NOMO-1 (cell line): ENCODE data around the gene LONP2.
"Not testable (repeated sequence)": the region's sequence is repeated elsewhere in the genome, so short reads cannot be mapped to it uniquely, and the experiment has no call there.

Experiments used
- DNase-seq, 2 experiments: peaks; one replicate each; lab custom pipeline; 2025; ENCODE audit not compliant: unreplicated experiment in 2 of 2; lab: John Stamatoyannopoulos, UW

Gene LONP2

DNA sequence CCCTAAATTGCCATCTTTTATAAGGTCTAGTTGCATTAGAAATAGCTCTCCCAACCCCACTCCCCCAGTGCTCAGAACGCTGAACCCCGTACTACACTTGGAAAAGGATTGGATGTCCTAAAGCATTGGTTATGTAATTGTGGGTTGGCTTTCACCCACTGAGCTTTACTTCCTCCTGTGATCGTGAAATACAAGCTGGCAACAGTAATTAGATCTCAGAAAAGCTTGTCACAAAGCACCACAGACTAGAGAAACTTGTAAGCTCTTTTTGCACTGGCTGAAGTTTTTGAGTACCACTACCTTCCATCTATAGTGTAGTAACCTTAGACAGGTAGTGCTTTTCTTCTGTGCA lies 86.7 kb downstream of the LONP2 start:
- DNase-seq, result peak in 1 of 2 experiments; percentile 75

DNA sequence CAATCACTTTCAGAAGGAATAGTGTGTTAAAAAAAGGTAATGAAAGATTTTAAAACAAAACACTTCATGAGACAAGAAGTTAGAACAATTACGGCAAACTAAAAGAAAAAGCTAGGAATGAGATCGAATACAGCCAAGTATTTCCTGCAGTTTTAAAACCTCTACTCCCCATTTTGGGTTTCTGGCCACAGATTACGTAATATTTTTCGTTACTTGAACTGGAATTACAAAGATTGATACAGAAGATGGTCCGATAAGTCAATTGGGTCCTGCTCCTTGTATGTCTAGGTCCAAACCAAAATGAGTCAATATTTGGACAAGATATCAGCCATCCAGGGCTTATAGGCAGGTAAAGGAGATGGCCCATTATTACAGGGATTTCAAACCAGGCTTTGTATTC lies 88.9 kb downstream of the LONP2 start:
- no peak for DNase-seq

DNA sequence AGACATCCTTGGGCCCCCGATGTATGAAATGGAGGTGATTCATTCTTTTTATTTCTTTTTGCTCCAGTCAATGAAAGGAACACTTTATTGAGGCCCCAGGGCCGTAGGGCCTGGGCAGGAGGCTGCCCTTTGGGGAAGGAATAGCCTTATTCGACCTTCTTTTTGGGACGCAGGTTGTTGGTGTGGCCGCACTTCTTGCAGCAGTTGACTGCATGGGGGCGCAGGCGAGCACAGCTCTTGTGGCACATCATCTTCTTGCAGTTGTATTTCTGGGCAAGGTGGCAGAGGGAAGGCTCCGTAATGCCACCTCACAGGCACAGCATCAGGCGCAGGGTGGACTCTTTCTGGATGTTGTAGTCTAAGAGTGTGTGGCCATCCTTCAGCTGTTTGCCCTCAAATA lies 90.2 kb downstream of the LONP2 start:
- DNase-seq, result no peak

DNA sequence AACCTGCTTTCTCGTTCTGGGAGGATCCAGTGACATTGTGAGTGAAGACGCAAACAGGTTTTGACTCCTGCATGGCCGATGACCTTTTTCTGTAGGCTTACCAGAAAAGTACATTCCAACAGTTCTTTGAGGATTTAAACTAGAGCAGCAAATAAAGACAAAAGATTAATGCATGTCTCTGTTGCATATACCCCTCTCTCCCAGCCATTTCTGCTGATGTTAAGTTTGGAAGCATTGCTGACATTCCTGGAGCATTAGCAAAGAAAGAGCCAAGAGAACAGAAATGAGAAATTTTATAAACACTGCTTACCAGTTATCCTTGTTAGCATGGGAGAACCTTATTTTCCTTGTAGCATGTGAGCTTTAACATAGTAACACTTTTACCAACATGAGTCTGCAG lies 91.9 kb downstream of the LONP2 start:
- DNase-seq, result no peak

DNA sequence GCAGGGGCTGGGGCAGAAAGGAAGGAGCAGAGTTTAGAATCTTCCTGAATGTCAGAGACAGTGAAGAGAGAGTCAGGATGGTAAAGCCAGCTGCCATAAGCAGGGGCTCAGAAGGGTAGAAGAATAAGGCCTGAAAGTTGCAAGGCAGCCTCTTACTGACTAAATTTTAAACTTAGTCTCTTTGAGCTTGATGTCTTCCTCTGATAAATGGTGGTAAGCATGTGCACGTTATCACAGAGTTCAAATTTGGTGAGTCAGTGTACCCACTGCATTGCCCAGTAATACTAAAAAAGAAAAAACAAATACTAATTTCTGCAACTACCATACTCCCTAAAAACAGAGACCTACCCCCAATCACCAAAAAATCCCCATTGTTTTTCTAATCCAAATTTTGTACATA lies 96.0 kb downstream of the LONP2 start:
- no peak for DNase-seq

DNA sequence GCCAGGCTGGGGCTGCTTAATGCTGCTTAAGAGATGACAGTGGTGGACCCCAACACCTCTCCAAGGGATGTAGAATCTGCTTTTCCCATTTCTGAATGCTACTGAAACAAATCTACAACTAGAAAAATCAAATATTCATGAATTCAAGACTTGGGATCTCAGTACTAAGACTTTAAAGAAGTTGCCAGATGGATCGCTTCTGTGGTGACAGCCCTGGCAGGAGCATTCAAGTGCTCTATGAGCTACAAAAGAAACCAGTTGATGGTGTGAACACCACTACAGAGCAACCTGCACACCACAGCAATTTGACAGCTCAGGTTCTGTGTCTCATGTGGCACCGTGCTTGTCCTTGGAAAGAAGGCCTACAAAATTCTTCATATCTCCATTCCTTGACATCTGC lies 98.5 kb downstream of the LONP2 start:
- DNase-seq, result no peak

DNA sequence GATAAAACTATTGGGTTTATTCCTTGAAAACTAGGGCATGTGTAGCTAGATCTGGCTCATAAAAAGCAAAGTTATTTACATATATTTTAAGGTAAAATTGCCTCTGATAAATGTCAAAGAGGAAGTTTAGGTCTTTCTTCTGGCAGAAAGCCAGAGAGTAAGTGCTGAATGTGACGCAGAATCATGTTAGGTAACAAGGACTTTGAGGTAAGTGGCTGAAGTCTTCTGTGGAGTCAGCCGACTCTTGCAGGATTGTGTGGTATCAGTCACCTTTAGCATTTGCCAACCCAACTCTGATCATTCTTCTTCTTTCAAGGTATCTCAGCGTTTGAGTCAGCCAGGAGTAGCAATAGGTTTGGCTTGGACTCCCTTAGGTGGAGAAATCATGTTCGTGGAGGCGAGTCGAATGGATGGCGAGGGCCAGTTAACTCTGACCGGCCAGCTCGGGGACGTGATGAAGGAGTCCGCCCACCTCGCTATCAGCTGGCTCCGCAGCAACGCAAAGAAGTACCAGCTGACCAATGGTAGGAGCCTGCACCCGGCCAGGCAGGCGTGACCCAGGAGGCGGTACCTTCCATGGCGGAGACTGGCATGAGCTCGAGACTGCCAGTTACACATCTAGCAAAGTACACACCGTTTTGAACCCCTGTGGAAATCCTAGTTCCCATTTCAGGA lies 103.2 kb downstream of the LONP2 start:
- peak; percentile 9 to 63 for DNase-seq

DNA sequence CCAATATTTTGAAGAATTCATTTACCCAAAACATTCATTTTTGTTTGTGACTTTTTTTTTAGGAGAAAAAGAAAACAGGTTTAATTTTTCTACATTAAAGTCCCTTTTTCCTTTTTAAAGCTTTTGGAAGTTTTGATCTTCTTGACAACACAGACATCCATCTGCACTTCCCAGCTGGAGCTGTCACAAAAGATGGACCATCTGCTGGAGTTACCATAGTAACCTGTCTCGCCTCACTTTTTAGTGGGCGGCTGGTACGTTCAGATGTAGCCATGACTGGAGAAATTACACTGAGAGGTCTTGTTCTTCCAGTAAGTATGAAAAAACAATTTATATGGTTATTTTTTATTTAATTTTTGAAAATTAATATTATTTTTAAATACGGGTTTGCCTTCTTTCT lies 103.9 kb downstream of the LONP2 start:
- no peak for DNase-seq

DNA sequence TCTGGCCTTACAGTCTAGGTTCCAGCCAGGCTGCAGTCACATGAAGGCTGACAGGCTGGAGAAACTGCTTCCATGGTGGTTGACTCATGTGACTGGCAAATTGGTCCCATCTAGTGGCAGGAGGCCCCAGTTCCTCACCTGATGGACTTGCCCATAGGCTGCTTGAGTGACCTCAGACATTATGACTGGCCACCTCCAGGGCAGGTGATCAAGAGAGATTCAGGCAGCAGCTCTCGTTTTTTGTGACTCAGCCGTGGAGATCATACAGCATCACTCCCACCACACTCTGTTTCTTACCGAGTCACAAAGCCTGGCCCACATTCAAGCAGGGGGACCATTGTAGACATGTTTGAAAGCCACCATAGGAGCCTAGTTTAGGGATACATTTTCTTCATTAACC lies 106.6 kb downstream of the LONP2 start:
- DNase-seq, result no peak

DNA sequence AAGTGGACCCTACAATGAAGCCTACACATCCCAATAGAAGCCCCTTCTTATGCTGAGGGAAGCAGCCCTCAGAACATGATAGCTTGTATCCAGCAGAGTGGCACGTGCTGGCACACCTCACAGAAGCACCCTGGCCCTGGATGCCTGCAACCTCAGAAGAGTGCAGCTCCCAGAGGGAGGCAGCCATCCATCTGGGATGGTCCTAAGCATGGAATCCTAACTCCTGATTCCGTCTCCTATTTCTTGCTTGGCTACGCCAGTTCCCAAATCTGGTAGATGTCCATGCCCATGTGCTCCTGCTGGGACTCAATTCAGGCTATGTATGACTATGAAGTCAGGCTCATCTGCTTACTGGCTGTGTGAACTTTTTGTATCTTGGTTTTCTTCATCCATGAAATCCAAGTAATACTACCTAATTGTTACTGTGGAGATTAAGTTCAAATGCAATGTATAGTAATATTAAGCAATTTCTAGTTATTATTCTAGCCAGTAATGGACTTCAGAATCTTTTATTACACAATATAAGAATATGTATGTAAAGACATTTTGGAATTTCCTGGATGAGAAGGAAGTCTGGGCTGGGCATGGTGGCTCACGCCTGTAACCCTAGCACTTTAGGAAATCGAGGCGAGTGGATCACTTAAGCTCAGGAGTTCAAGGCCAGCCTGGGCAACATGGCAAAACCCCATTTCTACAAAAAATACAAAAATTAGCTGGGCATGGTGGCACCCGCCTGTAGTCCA lies 108.7 kb downstream of the LONP2 start:
- DNase-seq, result no peak

DNA sequence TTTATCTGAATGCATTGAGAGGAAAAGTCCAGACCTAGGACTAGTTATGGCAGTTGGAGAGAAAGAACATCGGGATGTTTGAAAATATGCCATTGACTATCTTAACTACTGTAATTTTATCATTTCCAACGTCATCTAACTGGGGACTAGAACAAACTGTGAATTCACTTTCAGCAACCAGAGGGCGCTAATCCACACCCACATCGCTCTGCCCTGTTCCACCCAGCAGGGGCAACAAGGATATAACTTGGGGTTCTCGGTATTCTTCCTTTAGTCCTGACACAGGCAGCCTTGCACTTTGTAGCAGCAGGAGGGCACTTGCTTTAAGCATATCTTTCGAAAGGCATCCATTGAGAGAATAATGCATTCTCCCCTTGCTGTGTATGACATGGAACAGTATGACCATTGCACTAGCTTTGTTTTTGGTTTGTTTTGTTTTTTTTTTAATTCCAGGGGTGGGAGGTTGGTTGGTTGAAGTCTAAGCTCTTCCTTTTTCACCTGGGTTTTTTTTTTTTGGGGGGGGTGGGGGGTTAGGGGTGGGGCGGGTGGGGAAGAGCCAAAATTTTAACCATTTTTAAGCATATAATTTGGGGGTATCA lies 109.6 kb downstream of the LONP2 start:
- peak; percentile 70 to 71 for DNase-seq

DNA sequence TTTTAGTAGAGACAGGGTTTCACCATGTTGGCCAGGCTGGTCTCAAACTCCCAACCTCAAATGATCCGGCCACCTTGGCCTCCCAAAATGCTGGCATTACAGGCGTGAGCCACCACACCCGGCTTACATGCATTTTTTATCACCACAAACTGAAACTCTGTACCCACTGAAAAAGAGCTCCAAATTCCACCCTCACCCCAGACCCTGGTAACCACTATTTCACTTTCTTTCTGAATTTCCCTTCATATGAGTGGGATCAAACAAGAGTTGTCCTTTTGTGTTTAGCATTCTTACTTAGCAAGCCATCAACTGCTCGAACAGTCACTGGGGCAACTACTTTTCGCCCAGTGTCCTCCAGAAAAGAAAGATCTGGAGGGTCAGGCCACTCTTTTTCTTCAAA lies 110.3 kb downstream of the LONP2 start:
- DNase-seq, result not testable (repeated sequence)

DNA sequence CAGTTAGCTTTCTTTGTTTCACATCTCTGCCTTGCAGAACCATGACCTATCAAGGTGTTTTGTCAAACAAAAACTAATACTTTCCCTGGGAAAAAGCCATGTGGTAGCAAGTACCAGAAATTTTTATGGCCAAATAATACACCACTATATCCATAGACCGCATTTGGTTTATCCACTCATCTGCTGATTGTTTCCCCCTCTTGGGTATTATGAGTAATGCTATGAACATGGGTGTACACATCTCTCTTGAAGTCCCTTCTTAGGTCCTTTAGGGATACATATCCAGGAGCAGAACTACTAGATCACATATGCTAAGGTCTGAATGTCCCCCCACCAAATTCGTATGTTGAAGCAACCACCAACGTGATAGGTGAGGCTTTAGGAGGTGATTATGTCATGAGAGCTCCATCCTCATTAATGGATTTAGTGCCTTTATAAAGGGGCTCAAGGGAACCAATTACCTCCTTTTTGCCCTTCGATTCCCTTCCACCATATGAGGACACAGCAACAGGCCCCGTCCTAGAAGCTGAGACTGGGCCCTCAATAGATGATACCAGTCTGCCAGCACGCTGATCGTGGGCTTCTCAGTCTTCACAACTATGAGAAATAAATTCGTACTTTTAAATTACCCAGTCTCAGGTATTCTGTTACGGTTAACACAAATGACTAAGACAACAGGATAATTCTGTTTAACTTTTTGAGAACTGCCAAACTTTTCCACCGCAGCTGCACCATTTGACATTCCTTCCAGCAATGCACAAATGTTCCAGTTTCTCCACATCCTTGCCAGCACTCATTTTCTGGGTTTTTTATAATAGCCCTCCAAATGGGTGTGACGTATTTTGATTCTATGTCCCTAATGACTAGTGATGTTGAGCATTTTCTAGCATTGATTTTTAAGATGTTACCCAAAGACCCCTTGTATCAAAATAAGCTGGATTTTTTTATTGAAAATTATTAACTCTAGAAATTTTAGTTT lies 111.1 kb downstream of the LONP2 start:
- no peak for DNase-seq

DNA sequence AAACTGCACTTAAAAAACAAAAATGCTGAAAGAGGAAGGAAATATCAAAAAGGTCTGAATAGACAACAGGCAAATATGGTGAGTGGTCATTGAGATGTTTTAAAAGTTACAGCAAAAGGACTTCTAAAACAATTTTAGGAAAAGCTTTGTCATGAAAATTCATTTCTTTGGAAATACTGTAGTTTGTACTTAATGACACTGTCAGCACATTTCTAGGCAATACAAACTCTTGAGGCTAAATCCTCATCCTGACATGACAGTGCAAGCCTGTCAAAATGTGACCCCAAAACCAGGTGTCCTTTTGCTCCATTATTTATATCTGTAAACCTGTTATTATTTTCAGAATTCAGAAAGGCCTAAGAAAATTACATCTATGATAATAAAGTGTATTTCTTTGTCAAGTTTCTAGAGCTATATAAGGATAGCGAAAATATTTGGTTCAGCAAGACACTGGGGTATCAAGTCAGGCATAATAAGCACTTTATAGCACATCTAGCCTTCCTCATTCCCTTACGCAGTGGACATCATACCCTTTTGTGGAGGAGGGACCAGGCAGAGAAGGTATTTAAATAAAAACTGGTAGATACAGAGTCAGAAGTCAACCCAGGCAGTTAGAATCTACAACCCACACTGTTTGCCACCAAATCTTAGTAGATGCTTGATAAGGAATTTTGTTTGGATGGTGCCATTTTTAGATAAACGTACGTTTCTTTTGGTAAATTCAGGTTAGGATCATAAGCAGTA lies 112.7 kb downstream of the LONP2 start:
- no peak for DNase-seq

DNA sequence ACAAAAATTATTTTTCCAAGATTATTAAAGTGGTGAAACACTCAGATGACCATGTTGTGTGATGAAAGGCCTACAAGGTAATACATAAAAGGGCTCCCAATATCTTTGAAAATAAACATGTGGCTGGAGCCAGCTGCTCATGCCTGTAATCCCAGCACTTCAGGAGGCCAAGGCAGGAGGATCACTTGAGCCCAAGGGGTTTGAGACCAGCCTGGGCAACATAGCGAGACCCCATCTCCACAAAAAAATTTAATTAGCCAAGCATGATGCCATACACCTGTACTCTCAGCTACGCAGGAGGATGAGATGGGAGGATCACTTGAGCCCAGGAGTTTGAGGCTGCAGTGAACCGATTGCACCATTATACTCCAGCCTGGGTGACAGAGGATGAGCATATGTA lies 114.3 kb downstream of the LONP2 start:
- no peak for DNase-seq

DNA sequence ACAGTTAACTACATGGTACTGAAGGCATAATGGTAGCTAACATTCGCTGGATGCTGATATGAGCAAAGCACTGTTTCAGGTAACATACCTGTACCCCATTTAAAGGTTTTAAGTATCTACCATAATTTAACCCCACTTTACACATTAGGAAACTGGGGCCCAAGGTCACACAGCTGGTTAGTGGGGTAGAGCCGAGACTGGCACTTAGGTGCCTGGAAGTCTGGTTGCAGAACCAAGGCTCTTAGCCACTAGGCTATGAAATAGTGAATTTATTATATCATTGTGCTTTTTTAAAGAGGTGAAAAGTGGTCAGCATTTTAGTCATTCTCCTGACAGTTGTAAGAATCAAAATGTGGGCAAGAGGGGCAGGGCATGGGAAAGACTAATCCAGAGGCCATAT lies 115.9 kb downstream of the LONP2 start:
- no peak for DNase-seq

DNA sequence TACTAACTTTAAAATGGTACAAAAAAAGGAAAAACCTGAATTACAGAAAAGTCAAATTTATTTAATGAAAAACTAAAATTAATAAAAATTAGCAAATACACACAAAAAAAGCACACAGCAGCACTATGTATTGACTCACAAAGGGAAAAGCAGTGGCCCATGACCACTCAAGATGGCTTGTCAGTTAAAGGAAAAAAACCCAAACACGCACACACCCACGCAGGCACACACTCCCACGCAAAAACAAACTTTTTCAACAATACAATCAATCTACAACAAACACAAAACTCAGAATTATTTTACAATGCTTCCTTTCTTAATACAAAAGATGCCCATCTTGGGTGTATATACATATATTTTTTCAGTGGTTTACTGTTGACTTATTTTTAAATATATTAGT lies 116.9 kb downstream of the LONP2 start:
- no peak for DNase-seq

DNA sequence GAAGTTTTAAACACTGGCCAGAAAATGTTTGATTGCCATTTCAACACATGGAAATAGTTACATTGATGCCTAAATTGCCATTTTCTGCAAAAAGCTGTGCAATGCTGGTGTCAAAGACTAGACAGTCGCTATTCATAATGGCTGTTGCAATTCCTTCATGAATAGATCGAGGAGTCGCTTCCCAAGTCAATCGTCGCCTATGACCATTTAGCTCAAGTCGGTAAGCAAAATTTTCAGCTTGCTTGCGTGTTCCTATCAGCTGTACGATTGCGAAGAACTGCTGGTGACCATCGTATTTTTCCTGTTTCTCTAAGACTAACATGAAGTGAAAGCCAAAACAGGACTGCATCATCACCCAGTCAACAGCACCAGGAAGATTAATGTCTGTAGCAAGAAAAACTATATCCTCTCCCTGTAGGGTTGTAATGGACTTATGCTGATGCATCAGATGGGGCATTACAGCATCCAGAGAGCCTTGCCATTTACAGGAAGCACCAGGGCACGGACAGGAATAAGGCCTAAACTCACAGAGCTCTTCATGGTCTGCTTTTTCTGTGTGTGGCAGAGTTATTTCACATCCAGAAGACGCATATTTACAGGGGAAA lies 117.5 kb downstream of the LONP2 start:
- DNase-seq, result no peak

DNA sequence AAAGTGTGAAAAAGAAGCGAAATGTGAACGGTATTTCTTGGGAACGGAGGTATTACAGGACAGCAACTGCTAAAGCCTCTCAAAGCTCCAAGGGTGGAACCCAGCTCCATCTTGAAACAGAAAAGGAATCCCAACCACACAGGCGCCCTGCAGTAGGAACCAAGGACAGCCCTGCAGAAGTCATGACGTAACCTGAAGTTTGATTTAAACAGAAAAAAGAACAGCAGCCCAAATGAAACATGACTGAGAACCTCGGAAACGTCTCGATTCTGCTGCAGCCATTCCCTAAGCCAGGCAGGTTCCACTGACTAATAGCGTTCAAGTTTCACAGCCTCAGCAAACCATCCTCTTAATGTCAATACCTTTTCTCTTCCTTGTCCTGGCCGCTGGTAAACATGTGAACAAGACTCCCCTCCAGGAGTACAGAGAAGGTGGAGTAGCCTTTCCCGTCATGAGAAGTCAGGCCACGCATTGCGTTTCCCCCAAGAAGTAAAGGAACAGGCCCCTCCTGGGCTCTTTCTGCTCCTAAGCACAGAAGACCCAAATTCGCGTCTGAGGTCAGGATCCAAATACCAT lies 121.0 kb downstream of the LONP2 start:
- DNase-seq, result no peak
